Stimulated activated naive CD4-positive, alpha-beta T cell (primary cell): ENCODE measurements around the gene RAD17.
"Not testable (repeated sequence)": the region's sequence is repeated elsewhere in the genome, so short reads cannot be mapped to it uniquely, and the experiment has no call there.

Source experiments
- DNase-seq, 6 experiments: peaks; one replicate each; lab custom pipeline; 2025; lab: John Stamatoyannopoulos, UW

The RAD17 gene, protein sequence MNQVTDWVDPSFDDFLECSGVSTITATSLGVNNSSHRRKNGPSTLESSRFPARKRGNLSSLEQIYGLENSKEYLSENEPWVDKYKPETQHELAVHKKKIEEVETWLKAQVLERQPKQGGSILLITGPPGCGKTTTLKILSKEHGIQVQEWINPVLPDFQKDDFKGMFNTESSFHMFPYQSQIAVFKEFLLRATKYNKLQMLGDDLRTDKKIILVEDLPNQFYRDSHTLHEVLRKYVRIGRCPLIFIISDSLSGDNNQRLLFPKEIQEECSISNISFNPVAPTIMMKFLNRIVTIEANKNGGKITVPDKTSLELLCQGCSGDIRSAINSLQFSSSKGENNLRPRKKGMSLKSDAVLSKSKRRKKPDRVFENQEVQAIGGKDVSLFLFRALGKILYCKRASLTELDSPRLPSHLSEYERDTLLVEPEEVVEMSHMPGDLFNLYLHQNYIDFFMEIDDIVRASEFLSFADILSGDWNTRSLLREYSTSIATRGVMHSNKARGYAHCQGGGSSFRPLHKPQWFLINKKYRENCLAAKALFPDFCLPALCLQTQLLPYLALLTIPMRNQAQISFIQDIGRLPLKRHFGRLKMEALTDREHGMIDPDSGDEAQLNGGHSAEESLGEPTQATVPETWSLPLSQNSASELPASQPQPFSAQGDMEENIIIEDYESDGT

DNA sequence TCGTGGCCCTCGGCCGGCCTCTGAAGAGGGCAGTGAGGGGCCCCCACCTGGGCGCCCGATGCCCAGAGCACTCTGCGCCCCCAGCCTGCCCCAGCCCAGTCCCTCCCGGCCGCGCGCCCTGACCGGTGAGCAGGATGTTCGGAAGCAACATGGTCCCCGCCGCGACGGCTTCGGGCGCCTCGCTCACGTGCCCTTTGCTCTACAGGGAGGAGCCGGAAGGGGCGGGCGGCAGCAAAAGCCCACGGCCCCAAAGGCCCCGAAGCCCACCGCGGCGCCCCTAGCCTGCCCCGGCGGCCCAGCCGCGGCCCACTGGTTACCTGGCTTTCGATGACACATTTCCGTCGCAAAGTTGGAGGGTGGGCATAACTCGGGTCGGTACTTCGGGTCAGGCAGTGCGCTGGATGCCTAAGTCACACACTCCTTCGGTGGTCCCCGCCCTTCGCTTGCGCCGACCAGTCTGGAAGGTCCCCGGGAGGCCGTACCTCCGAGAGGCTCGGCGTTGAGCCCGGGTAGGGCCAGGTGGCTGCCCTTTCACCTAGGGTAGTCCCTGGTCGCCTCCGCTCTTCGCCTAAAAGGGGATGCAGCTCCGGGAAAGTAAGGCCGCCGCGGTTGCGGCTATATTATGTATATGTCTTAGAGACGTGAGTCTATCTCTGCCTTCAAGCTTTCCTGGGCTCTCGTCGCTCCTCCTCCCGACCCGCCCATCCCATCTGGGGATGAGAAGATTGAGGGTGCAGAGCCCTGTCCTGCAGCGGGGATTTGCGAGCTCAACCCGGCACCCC, at the start of gene RAD17, which contains the start of the genes AK6 and TAF9:
RAD17 (plus strand) TSS at position 479 of the 782 bp plus-strand sequence. CDS start 2,391 bp downstream, outside the sequence.
AK6 (minus strand) TSS at position 181 of the 782 bp plus-strand sequence; CDS start at position 151, 30 bp downstream.
TAF9 (minus strand) TSS at position 181 of the 782 bp plus-strand sequence. CDS start 3,783 bp downstream, outside the sequence.
- peak; percentile 83 to 98 (median 95) for DNase-seq

- no peak for DNase-seq
These were observed 43.3 kb upstream of the RAD17 start for GRCh38 chr5:69326365-69326764.

- no peak for DNase-seq
These were observed 39.6 kb upstream of the RAD17 start for GRCh38 chr5:69329905-69330489.

GRCh38 chr5:69331528-69332445, 37.8 kb upstream of the RAD17 start:
- DNase-seq, result no peak

DNA sequence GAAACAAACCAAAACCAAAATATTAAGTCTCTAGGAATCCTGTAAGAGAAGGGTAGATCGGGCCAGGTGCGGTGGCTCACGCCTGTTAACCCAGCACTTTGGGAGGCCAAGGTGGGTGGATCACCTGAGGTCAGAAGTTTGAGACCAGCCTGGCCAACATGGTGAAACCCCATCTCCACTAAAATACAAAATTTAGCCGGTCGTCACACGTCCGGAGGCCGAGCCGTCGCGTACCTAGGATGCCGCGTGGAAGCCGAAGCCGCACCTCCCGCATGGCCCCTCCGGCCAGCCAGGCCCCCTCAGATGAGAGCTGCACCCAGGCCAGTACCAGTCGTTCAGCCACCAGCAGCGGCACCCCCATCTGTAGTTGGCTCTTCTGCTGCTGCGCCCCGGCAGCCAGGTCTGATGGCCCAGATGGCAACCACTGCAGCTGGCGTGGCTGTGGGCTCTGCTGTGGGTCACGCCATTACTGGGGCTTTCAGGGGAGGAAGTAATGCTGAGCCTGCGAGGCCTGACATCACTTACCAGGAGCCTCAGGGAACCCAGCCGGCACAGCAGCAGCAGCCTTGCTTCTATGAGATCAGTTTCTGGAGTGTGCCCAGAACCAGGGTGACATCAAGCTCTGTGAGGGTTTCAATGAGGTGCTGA, 35.8 kb upstream of the RAD17 start:
- DNase-seq, result peak in 1 of 6 experiments; percentile 1

DNA sequence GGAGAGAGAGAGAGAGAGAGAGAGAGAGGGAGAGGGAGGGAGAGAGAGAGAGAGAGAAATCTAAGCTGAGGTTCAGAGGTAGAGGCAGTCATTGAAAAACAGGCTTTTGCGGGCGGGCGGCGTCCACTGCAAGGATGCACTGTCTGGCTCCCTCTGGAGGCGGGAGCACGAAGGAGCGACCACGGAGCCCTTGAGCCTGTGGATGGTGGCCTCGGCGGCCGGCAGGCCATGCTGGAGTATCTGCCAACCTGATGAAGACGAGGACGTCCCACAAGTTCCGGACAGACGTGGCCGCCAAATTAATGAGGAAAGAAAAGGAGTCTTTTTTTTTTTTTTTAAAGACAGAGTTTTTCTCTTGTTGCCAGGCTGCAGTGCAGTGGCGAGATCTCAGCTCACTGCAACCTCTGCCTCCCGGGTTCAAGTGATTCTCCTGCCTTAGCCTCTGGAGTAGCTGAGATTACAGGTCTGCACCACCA, 34.8 kb upstream of the RAD17 start:
- DNase-seq, result peak; percentile 50 to 70 (median 62)

DNA sequence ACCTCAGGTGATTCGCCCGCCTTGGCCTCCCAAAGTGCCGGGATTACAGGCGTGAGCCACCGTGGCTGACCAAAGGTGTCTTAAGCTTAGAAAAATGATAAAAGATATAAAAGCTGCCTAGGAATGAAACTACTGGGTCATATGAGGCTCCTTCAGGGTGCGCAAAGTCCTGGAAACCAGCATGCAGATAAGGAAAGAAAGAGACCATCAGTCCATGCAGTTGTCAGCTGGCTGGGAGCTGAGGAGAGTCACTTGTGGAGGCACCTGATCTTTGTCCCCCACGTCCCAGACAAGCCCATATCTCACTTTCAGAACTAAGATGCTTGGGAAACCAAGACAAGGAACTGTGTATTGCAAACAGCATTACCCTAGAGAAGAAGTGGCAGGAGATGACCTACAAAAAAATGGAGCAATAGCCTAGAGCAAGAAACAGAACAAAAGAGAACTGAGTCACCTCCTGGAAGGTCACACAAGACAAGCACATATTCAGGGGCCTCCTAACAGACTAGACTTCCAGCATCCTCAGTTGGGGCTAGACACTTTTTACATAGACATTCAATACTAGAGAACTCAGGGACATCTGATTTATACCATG, 34.2 kb upstream of the RAD17 start:
- no peak for DNase-seq

DNA sequence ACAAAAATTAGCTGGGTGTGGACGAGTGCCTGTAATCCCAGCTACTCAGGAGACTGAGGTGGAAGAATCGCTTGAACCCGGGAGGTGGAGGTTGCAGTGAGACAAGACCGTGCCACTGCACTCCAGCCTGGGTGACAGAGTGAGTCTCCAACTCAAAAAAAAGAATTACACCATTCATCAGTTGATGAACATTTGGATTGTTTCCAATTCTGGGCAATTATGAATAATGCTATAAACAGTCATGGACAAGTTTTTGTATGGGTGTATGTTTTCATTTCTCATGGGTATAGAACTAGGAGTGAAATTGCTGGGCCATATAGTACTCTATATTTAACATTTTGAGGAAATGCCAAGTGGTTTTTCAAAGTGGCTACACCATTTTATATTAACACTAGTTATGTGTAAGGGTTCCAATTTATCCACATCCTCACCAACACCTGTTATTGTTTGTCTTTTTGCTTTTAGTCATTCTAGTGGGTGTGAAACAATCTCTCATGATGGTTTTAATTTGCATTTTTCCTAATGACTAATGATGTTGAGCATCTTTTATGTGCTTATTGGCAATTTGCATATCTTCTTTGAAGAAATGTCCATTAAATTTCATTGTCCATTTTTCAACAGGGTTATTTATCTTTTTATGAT, 28.0 kb upstream of the RAD17 start:
- DNase-seq, result no peak

DNA sequence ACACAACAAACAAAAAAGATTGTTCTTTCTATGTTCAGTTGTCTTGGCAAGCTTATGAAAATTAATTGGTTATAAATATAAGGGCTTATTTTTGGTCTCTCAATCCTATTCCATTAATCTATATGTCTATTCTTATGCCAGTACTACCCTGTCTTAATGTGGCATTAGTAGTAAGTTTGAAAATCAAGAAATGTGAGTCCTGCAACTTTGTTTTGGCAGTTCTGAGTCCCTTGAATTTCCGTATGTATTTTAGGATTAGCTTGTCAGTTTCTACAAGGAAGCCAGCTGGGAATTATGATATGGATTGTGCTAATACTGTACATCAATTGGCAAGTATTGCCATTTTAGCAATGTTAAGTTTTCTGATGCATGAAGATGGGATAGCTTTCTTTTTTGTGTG, 26.5 kb upstream of the RAD17 start:
- no peak for DNase-seq

DNA sequence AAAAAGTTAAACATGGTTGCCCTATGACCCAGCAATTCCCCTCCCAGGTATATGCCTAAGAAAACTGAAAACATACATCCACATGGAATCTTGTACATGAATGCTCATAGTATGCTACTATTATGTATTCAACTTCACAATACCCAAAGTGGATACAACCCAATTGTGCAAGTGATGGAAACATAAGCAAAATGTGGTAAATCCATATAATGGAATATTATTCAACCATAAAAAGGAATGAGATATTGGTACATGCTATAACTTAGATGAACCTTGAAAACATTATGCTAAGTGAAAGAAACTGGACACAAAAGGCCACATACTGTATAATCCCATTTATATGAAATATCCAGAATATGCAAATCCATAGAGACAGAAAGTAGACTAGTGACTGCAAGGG, 19.0 kb upstream of the RAD17 start:
- no peak for DNase-seq

DNA sequence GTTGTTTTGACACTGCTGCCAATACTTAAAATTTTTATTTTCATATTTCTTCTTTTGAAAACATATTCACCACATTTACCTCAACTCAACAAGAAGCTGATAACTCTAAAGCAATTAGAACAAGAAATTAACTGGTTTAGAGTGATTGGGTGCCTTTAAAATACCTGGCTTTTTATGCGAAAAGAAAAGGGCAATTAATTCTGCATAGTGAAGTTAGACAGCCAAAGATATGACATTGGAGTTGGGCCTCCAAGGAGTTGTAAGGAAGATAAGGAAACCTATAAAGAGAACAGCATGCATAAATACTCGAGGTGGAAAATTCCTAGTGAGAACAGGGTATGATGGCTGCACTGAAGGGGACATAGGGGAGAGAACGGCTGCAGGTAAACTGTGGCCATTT, 9.9 kb upstream of the RAD17 start:
- DNase-seq, result no peak

- DNase-seq, result no peak
These were observed 9.2 kb upstream of the RAD17 start for GRCh38 chr5:69360442-69360841.

DNA sequence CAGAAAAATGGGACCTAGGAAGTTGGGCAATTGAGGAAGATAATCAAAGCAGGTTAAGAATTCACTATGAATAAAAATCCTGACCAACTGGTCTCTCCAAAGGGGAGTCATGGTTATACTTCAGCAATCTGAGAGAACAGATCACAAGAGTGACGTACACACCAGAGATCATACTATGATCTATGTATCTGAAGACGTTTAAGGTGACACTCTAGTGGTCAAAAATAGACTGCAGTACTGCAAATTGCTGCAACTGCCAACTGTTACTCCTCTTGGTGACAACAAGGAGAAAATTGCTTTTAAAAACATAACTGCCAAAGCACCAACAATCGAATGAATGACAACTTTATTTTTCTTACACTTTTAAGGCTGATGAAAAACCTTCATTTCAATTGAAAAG, 5.2 kb upstream of the RAD17 start:
- DNase-seq, result peak in 2 of 6 experiments; percentile 8 to 19

DNA sequence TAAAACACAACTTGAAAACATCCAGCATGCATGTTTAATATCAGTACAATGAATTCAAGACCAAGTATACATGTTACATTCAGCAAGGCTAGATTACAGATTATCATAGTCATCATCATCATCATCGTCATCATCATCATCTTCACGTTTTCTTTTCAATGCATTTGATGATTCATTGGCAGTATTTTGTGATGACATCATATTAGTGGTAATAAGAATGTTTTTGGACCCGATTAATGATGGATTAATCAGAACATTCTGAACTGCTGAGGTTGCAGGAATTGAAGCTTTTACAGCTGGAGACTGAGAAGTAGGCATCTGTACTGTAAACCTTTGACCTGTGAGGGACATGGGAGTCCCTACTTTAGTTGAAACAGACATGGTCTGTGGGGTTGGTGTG, 4.8 kb upstream of the RAD17 start:
- no peak for DNase-seq

- DNase-seq, result no peak
These were observed 1.8 kb upstream of the RAD17 start for GRCh38 chr5:69367697-69368279.

- peak in 5 of 6 experiments; percentile 35 to 76 (median 57) for DNase-seq
These were observed 919 bp upstream of the RAD17 start for GRCh38 chr5:69368458-69369339.

GRCh38 chr5:69370335-69370734, 717 bp downstream of the RAD17 start:
- DNase-seq, result not testable (repeated sequence)

- no peak for DNase-seq
These were observed 2.8 kb downstream of the RAD17 start for GRCh38 chr5:69372394-69372793.
